Lower lobe of right lung (tissue), 2 donors: ENCODE results near the gene SYNJ1. TPM values are rescaled to one million over a fixed set of nuclear protein-coding genes. Genes with fewer than 3 reads are reported as not detected.
"Not testable (repeated sequence)": the region's sequence is repeated elsewhere in the genome, so short reads cannot be mapped to it uniquely, and the experiment has no call there.

Experiments used
- ATAC-seq, 2 donors: fragments of 200-7000 bp; cut with Tn5 transposase; one replicate each; pipeline ENCODE4 v1.9.1; 2020 to 2022; ENCODE audit warnings: mild to moderate bottlenecking in 2 of 2, moderate library complexity in 2 of 2
- DNase-seq: peaks from one replicate; pipeline ENCODE4 v3.0.0-alpha.2; 2020
- H3K27ac ChIP-seq: fragments of 200-600 bp; one replicate; pipeline ENCODE4 v1.8.0; 2022
- H3K27me3 ChIP-seq: fragments of 200-600 bp; one replicate; pipeline ENCODE4 v1.8.0; 2022; ENCODE audit warnings: low read depth
- H3K36me3 ChIP-seq: fragments of 200-600 bp; one replicate; pipeline ENCODE4 v1.8.0; 2022; ENCODE audit warnings: mild to moderate bottlenecking
- H3K4me1 ChIP-seq: fragments of 200-600 bp; one replicate; pipeline ENCODE4 v1.8.0; 2022
- H3K4me3 ChIP-seq: fragments of 200-600 bp; one replicate; pipeline ENCODE4 v1.8.0; 2022; ENCODE audit warnings: mild to moderate bottlenecking
- H3K9me3 ChIP-seq: fragments of 200-600 bp; one replicate; pipeline ENCODE4 v1.8.0; 2022
- CTCF ChIP-seq: fragments of 200-600 bp; IDR thresholded peaks from one replicate; pipeline ENCODE4 v1.8.0; 2022; ENCODE audit warnings: antibody characterized with exemption, mild to moderate bottlenecking
- intact Hi-C: fragments of 100-400 bp; cut with DNase I; formaldehyde crosslinking; loops from one replicate; pipeline ENCODE4 v1.11.0; 2022
- total RNA-seq: library from RNA; stranded (reverse); fragmentation: NEBNext Ultra II Directional; extraction: Animal tissue kit (Norgen Biotek cat#: 25700); gene quantifications from one replicate; pipeline ENCODE4 v1.2.1, GENCODE V29; 2021
- donor health status: DM: no; HTN: yes; CAD: no; lungs with severe emphysema.

Gene SYNJ1
- total RNA-seq, 1 donor from 2014 or later = 23.1 TPM

GRCh38 chr21:32674038-32674437 lies 53.8 kb downstream of the SYNJ1 start:
- Histone ChIP-seq H3K27ac (no peak overlapping the region), H3K9me3 (no peaks in the 10 kb centered on the region), H3K4me1 (no peaks in the 10 kb centered on the region), H3K36me3 (peaks cover 67% of the 10 kb centered on the region), H3K27me3 (no peaks in the 10 kb centered on the region), H3K4me3 (no peak overlapping the region)
- intact Hi-C loops = no loop called here
- TF ChIP-seq CTCF = no peak
- DNase-seq = no peak
- no peak for ATAC-seq

GRCh38 chr21:32666258-32666657 lies 61.6 kb downstream of the SYNJ1 start:
- intact Hi-C loops = no loop called here
- Histone ChIP-seq H3K27ac (no peak overlapping the region), H3K4me1 (no peaks in the 10 kb centered on the region), H3K9me3 (peaks cover 13% of the 10 kb centered on the region), H3K36me3 (peaks cover 77% of the 10 kb centered on the region), H3K4me3 (no peak overlapping the region), H3K27me3 (no peaks in the 10 kb centered on the region)
- DNase-seq (no peak), ATAC-seq (no peak)
- TF ChIP-seq CTCF = no peak

GRCh38 chr21:32664095-32664494 lies 63.7 kb downstream of the SYNJ1 start:
- ATAC-seq, H3K4me3 ChIP-seq, H3K4me1 ChIP-seq, H3K27ac ChIP-seq, DNase-seq, H3K27me3 ChIP-seq, intact Hi-C loops: not testable (repeated sequence)
- H3K36me3 ChIP-seq = peaks cover 67% of the 10 kb centered on the region
- peaks cover 13% of the 10 kb centered on the region for H3K9me3 ChIP-seq

- peaks cover 68% of the 10 kb centered on the region for H3K36me3 ChIP-seq
- H3K4me1 ChIP-seq, DNase-seq, H3K4me3 ChIP-seq, intact Hi-C loops, H3K27ac ChIP-seq, ATAC-seq, H3K27me3 ChIP-seq: not testable (repeated sequence)
- H3K9me3 ChIP-seq = peaks cover 13% of the 10 kb centered on the region
Measured at GRCh38 chr21:32661981-32662380, 65.8 kb downstream of the SYNJ1 start.

- peak in 1 of 2 donors; percentile 54 for ATAC-seq
- H3K27ac ChIP-seq, H3K4me1 ChIP-seq, H3K27me3 ChIP-seq, H3K4me3 ChIP-seq, intact Hi-C loops: not testable (repeated sequence)
- H3K36me3 ChIP-seq = peaks cover 72% of the 10 kb centered on the region
- peaks cover 13% of the 10 kb centered on the region for H3K9me3 ChIP-seq
- DNase-seq = peak; percentile 48
Measured at GRCh38 chr21:32661026-32661782, 66.6 kb downstream of the SYNJ1 start.

GRCh38 chr21:32658524-32658923 lies 69.3 kb downstream of the SYNJ1 start:
- Histone ChIP-seq H3K4me1 (peaks cover 5% of the 10 kb centered on the region), H3K36me3 (peaks cover 58% of the 10 kb centered on the region), H3K9me3 (no peaks in the 10 kb centered on the region), H3K4me3 (no peak overlapping the region), H3K27ac (no peak overlapping the region), H3K27me3 (no peaks in the 10 kb centered on the region)
- DNase-seq = no peak
- intact Hi-C loops = no loop called here
- no peak for TF ChIP-seq CTCF
- no peak for ATAC-seq

GRCh38 chr21:32653326-32653901 lies 74.4 kb downstream of the SYNJ1 start:
- Histone ChIP-seq H3K4me1 (no peaks in the 10 kb centered on the region), H3K4me3 (no peak overlapping the region), H3K27me3 (no peaks in the 10 kb centered on the region), H3K27ac (no peak overlapping the region), H3K9me3 (no peaks in the 10 kb centered on the region), H3K36me3 (peaks cover 57% of the 10 kb centered on the region)
- DNase-seq (no peak), ATAC-seq (peak; percentile 56 to 77)
- intact Hi-C loops = no loop called here
- TF ChIP-seq CTCF = peak; percentile 55
